Chondrocyte (in vitro differentiated cells): ENCODE measurements around the gene LRFN5. TPM values are rescaled to one million over a fixed set of nuclear protein-coding genes. Genes with fewer than 3 reads are reported as not detected.
A peak's percentile ranks its signal among the peaks of the same experiment; 100 is the strongest.

Source experiments
- DNase-seq: peaks from one replicate; pipeline ENCODE4 v3.0.0; 2021; ENCODE audit warnings: mixed read lengths, low spot score
- H3K27ac Mint-ChIP-seq: one replicate; pipeline ENCODE4 v1.8.0; 2021; ENCODE audit warnings: mild to moderate bottlenecking, moderate library complexity, mixed read lengths; ENCODE audit not compliant: unreplicated experiment
- H3K27me3 Mint-ChIP-seq: 2 replicates; pipeline ENCODE4 v1.8.0; 2021; ENCODE audit warnings: low read depth, mixed read lengths
- H3K36me3 Mint-ChIP-seq: 2 replicates; pipeline ENCODE4 v1.8.0; 2021; ENCODE audit warnings: low read depth, mixed read lengths
- H3K4me1 Mint-ChIP-seq: 2 replicates; pipeline ENCODE4 v1.8.0; 2021; ENCODE audit warnings: low read depth, mild to moderate bottlenecking, mixed read lengths
- H3K4me3 Mint-ChIP-seq: one replicate; pipeline ENCODE4 v1.8.0; 2021; ENCODE audit warnings: mild to moderate bottlenecking, moderate library complexity, mixed read lengths; ENCODE audit not compliant: unreplicated experiment
- H3K9me3 Mint-ChIP-seq: 2 replicates; pipeline ENCODE4 v1.8.0; 2021; ENCODE audit warnings: low read depth, mixed read lengths
- total RNA-seq: library from RNA; stranded (reverse); gene quantifications from 3 replicates; pipeline ENCODE4 v1.2.1, GENCODE V29; 2021
- TF ChIP-seq, protein P1 (sequence below): fragments of 200-600 bp; sonication (generic); IDR thresholded peaks from 2 replicates; pipeline ENCODE4 v1.5.0; 2021; ENCODE audit warnings: antibody characterized with exemption, mild to moderate bottlenecking, moderate library complexity

The LRFN5 gene
- total RNA-seq, 1 donor from 2014 or later: not detected

DNA sequence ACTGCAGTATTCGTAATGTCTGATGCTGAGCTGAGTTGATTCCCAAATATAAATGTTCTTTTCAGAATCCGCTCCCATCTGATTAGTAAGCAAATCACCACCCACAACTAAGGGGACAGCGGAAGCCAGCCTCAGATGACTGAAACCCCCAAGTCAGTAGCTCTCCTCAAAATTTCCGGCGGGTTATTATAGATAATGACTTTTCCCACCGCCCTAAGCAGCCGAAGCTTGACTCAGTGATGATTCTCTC lies 469 bp upstream of the LRFN5 start:
- Mint-ChIP-seq H3K4me3 (peak overlapping the region; percentile 65), H3K27ac (no peak overlapping the region), H3K27me3 (peaks cover 78% of the 10 kb centered on the region), H3K4me1 (peaks cover 39% of the 10 kb centered on the region), H3K9me3 (no peaks in the 10 kb centered on the region), H3K36me3 (no peaks in the 10 kb centered on the region)
- no peak for DNase-seq
- TF ChIP-seq, protein P1, sequence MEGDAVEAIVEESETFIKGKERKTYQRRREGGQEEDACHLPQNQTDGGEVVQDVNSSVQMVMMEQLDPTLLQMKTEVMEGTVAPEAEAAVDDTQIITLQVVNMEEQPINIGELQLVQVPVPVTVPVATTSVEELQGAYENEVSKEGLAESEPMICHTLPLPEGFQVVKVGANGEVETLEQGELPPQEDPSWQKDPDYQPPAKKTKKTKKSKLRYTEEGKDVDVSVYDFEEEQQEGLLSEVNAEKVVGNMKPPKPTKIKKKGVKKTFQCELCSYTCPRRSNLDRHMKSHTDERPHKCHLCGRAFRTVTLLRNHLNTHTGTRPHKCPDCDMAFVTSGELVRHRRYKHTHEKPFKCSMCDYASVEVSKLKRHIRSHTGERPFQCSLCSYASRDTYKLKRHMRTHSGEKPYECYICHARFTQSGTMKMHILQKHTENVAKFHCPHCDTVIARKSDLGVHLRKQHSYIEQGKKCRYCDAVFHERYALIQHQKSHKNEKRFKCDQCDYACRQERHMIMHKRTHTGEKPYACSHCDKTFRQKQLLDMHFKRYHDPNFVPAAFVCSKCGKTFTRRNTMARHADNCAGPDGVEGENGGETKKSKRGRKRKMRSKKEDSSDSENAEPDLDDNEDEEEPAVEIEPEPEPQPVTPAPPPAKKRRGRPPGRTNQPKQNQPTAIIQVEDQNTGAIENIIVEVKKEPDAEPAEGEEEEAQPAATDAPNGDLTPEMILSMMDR: no peak

DNA sequence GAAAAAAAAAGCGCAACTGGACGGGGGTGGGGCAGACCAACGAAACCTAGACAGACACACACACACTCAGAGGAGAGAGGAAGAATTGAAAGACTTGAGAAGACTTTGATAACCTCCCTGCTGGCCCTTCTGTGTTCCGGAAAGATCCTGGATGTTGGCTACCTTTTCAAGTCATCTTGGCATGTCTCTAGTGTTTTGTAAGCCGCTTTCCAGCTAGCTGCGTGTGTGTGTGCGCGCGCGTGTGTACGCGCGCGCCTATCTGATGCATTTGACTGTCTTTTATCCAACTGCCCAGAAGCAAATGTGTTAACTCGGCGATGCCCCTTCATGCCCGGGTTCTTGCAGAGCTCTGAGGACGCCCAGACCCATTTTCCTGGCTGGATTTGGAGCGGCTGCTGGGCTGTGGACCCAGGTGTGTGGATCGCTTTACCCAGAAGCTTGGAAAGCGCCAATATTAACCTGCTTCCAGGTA lies 664 bp downstream of the LRFN5 start:
- peak overlapping the region; percentile 69 for H3K4me3 Mint-ChIP-seq
- TF ChIP-seq, protein P1: no peak
- peaks cover 39% of the 10 kb centered on the region for H3K4me1 Mint-ChIP-seq
- no peak for DNase-seq
- H3K27ac Mint-ChIP-seq: no peak overlapping the region
- H3K9me3 Mint-ChIP-seq: no peaks in the 10 kb centered on the region
- peaks cover 85% of the 10 kb centered on the region for H3K27me3 Mint-ChIP-seq
- no peaks in the 10 kb centered on the region for H3K36me3 Mint-ChIP-seq

DNA sequence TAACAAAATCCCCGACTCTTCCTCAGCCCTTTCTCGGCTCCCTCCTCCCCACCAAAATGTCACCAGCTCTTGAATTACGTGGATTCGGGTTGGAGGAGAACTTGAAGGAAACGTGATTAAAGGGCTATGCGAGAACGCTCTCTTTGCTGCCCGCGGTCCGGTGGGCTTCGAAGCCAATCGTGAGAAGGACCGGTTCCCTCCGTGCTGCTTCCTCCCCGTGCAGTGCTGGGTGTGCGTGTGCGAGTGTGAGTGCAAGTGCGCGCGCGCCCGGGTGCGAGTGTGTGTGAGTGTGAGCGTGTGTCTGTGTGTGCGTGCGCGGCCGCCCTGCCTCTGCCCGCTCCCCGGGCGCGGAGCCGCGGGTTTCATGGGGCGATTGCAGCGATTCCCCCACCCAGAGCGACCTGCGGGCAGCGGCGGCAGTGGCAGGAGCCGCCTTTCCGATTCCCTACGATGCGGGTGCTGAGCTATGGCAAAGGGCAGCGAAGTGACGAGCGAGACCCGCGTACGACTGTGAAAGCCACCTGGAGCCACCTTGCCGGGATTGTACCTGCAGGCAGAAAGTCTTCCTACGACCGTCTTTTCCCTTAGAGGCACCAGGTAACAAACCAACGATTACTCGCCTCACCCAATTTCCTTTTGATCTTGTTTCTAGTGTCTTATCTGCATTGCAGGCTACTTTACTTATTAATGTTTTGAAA lies 1.4 kb downstream of the LRFN5 start:
- DNase-seq: peak; percentile 79
- peaks cover 39% of the 10 kb centered on the region for H3K4me1 Mint-ChIP-seq
- TF ChIP-seq, protein P1: no peak
- no peak overlapping the region for H3K27ac Mint-ChIP-seq
- H3K36me3 Mint-ChIP-seq: no peaks in the 10 kb centered on the region
- H3K27me3 Mint-ChIP-seq: peaks cover 78% of the 10 kb centered on the region
- peak overlapping the region; percentile 24 for H3K4me3 Mint-ChIP-seq
- no peaks in the 10 kb centered on the region for H3K9me3 Mint-ChIP-seq

DNA sequence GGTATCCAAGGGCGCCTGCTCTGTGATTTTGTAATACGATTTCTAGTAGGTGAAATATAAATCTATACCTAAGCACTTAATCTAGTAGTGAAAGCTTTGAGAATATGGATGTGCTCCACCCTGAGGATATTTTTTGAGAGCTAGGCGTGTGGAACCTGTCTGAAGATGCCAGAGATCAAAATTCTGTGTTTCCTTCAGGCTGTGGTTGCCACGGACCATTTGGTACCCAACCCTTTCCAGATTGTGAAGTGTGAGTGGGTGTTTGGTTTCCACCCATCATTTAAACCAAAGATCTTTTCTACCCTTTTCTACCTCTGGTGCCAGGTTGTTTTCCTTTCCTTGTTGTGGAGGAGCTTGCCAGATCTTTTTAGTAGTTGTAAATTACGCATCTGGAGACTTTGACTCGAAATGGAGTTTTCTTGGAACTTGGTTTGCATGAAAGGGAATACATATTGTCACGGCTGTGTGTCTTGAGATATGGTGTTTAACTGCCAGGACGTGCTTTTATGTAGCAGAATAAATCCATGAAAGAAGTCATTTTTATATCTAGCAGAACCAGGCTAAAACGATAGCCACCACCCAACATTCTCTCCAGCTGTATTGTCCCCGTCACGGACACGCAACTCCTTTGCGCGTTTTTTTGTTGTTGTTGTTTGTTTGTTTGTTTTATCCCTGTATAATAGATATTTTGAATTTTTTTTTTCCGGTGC lies 2.2 kb downstream of the LRFN5 start:
- Mint-ChIP-seq H3K4me1 (peaks cover 39% of the 10 kb centered on the region), H3K9me3 (no peaks in the 10 kb centered on the region), H3K27ac (no peak overlapping the region), H3K4me3 (no peak overlapping the region), H3K27me3 (peaks cover 76% of the 10 kb centered on the region), H3K36me3 (no peaks in the 10 kb centered on the region)
- TF ChIP-seq, protein P1: no peak
- DNase-seq: no peak

DNA sequence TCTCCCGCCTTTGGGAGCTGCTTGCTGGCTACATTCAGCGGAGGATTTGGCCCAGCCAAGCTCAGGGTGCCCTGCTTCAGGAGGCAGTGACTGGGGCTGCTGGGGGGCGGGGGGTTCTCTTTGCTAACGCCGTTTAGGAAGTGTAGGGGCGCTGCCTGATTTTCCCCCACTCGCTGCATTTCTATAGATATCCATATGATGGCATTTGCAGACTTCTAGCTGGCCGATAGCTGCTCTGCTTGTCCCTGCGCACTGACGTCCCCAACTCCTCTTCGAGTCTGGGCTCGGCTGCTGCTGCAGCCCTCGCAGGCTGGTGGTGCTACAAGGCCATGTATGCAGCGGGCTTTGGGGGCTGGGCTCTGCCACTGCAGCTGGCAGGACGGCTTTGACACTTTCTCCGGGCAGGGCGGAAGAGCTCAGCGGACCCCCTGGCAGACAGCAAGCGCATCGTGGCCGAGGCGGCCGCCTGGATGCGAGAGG lies 3.1 kb downstream of the LRFN5 start:
- Mint-ChIP-seq H3K27me3 (peaks cover 70% of the 10 kb centered on the region), H3K4me3 (peak overlapping the region; percentile 31), H3K36me3 (no peaks in the 10 kb centered on the region), H3K9me3 (no peaks in the 10 kb centered on the region), H3K4me1 (peaks cover 39% of the 10 kb centered on the region), H3K27ac (no peak overlapping the region)
- TF ChIP-seq, protein P1: peak; percentile 29
- DNase-seq: peak; percentile 70
